H7 (cell line): Measurements from ENCODE around the gene FN3K. TPM values are rescaled to one million over a fixed set of nuclear protein-coding genes. Genes with fewer than 3 reads are reported as not detected.

Experiments used
- DNase-seq: peaks from one replicate; pipeline ENCODE4 v3.0.0; 2012
- H3K27me3 ChIP-seq: 2 replicates; pipeline ENCODE4 v1.6.0; 2011; ENCODE audit warnings: mild to moderate bottlenecking, low read length; ENCODE audit not compliant: control insufficient read depth, insufficient read depth
- H3K36me3 ChIP-seq: replicated peaks from 2 replicates; pipeline ENCODE4 v1.5.1; 2011; ENCODE audit warnings: low read length; ENCODE audit not compliant: control insufficient read depth, insufficient read depth
- H3K4me3 ChIP-seq: 2 replicates; pipeline ENCODE4 v1.5.1; 2011; ENCODE audit warnings: low read depth, mild to moderate bottlenecking, control low read depth, low read length, moderate library complexity; ENCODE audit not compliant: insufficient read depth
- total RNA-seq: library from RNA; depleted of rRNA; stranded (reverse); fragments of >200 nt; shearing (Covaris generic); gene quantifications from 2 replicates; pipeline ENCODE4 v1.2.3, GENCODE V29; 2014; rRNA removed

The FN3K gene
- total RNA-seq = 3.3 and 3.8 TPM in 2 replicates

DNA sequence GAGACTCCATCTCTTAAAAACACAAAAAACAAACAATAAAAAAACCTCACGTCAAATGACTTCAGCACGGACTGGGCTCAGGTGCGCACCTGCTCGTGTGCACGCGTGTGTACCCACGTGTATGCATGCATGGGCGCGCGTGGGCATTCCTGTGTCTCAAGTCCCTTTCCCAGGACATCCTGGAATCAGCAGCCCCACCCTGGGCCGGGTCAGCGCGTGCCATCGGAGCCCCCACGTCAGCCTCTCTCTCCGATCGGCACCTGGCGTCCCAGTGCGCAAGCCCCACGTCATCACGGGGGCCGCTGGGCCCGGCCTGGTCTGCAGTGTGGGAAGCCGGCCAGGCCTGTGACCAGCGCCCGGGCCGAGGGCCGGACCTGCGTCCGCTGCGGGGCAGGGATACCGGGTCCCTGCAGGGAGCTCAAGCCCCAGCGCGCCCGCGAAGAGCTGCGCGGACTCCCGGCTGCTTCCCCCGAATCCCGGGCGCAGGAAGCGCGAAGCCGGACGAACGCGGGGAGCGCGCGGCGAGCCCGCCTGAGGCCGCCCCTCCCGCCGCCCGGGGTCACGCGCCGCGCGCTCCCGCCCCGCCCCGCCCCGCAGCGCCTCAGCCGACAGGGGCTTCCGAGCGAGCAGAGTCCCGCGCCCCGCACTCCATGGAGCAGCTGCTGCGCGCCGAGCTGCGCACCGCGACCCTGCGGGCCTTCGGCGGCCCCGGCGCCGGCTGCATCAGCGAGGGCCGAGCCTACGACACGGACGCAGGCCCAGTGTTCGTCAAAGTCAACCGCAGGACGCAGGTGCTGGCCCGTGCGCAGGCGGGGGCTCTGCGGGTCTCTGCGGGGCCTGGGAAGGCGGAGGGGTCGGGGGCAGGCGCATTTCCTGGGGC is at the start of gene FN3K:
TSS of gene FN3K (plus strand) at position 629 of the 880 bp plus-strand sequence. CDS start at position 651, 22 bp downstream.
- Histone ChIP-seq H3K36me3 (peaks cover 3% of the 10 kb centered on the region), H3K27me3 (peaks cover 3% of the 10 kb centered on the region), H3K4me3 (peak within 1 kb of the TSS; percentile 68)
- DNase-seq = peak; percentile 98

DNA sequence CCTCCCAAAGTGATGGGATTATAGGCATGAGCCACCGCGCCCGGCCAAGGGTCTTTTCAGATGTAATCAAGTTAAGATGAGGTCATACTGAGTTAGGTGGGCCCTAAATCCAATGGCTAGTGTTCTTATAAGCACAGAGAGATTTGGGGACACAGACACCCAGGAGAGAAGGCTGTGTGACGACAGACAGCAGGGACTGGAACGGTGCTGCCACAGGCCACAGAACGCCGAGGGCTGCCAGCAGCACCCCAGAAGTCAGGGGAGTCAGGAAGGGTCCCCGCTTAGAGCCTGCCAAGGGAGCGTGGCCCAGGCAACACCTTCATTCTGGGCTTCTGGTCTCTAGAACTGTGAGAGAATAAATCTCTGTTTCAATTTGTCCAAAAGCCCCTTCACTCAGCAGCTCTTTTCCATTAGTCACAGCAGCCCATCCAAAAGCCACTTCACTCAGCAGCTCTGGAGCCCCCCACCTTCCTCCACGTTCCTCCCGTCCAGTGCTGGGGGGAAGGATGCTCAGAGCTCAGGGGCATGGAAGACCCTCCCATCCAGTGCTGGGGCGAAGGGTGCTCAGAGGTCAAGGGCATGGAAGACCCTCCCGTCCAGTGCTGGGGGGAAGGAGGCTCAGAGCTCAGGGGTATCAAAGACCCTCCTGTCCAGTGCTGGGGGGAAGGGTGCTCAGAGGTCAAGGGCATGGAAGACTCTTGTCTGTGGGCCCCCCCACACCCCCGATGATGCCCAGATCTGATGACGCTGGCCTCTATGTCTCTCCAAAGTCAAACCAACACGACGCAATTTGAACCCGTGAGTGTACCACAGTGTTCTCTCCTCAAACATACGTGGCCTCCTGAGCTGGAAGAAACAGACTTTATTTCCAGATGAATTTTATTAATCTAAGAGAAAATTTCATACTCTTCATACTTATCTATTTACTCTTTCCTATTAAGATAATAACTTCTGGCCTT is 48.8 kb upstream of the FN3K start:
- Histone ChIP-seq H3K36me3 (no peaks in the 10 kb centered on the region), H3K4me3 (no peak overlapping the region), H3K27me3 (no peaks in the 10 kb centered on the region)
- DNase-seq = no peak

DNA sequence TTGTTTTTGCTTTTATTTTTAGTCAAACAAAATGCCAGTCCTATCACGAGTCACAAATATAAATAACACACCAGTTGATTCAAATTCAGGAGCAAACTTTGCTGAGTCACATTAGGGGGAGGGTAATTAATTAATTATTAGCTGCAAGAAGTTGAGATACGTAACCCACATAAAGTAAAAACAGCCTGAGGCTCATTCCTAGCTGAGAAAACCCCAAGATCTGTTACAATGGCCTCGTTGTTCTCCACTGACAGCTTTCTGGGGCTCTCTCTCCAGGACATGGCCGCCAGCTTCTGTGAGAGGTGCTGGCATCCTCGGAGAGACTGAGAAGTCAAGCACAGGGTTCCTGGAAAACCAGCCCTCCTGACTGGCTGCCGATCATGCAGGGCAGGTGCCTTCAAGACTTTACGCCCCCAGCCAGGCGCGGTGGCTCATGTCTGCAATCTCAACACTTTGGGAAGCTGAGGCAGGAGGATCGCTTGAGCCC is 48.0 kb upstream of the FN3K start:
- H3K27me3 ChIP-seq = no peaks in the 10 kb centered on the region
- no peak for DNase-seq

DNA sequence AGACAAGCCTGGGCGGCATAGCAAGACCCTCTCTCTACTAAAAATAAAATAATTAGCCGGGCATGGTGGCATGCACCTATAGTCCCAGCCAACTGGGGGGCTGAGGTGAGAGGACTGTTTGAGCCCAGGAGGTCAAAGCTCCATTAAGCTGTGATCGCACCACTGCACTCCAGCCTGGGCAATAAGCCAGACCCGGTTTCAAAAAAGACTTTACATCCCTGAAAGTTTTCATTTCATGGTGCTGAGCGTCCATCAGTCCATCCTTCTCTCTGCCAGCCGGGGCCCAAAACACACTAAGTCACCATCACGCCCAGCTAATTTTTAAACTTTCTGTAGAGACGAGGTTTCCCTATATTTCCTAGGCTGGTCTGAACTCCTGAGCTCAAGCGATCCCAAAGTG is 47.5 kb upstream of the FN3K start:
- no peak for DNase-seq
- Histone ChIP-seq H3K4me3 (no peak overlapping the region), H3K36me3 (no peaks in the 10 kb centered on the region)

More for the DNA sequence above, 48.0 kb upstream of the FN3K start:
- Histone ChIP-seq H3K36me3 (no peaks in the 10 kb centered on the region), H3K4me3 (no peak overlapping the region)

DNA sequence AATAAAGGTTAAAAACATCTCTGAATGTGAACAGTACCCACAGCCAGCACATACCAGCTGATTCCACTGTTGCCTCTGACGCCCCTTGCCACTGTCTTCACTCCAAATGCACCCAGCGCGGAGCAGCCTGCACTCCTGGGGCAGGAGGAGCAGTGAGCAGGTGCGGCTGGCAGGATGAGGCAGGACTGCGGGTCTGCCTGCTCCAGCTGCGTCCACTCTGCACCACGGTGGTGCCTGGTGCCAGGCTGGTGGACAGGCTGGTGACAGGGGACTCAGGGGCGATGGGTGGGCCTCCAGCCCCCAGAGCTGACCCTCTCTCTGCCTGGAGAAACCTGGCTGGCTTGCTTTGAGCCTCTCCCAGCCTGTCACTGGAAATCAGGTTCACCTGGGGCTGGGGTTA is 46.3 kb upstream of the FN3K start:
- no peak for DNase-seq
- H3K36me3 ChIP-seq = no peaks in the 10 kb centered on the region
- no peaks in the 10 kb centered on the region for H3K27me3 ChIP-seq
- no peak overlapping the region for H3K4me3 ChIP-seq

More for the DNA sequence above, 47.5 kb upstream of the FN3K start:
- no peaks in the 10 kb centered on the region for H3K27me3 ChIP-seq

DNA sequence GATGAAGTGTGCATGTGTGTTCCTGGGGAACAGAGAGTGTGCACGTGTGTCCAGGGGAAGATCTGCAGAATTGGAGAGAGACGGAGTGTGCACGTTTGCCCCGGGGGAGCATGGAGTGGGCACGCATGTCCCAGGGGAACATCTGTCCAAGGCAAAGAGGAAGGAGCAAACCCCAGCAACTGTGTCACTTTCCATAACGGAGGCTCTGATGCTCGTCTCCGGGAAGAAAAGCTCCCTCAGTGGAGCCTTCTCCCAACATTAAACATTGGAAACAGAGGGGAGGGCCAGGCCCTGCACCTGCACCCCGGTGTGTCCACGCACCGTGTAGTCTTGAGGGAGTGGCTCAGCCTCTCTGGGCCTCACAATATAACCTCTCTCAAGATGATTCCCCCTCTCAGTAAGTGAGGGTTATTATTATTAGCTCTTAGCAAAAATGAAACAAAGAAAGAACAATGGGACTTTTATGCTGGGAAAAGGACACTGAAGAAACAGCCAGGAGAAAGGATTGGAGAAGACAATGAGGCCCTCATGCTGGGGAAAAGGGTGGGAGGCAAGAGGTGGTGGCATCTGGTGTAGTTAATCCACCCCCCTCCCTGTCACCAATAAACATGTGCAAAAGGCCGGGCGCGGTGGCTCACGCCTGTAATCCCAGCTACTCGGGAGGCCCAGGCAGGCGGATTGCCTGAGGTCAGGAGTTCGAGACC is 44.5 kb upstream of the FN3K start:
- no peak overlapping the region for H3K4me3 ChIP-seq
- DNase-seq = no peak
- no peaks in the 10 kb centered on the region for H3K36me3 ChIP-seq
- no peaks in the 10 kb centered on the region; the same call in 1 of the 2 replicates for H3K27me3 ChIP-seq

DNA sequence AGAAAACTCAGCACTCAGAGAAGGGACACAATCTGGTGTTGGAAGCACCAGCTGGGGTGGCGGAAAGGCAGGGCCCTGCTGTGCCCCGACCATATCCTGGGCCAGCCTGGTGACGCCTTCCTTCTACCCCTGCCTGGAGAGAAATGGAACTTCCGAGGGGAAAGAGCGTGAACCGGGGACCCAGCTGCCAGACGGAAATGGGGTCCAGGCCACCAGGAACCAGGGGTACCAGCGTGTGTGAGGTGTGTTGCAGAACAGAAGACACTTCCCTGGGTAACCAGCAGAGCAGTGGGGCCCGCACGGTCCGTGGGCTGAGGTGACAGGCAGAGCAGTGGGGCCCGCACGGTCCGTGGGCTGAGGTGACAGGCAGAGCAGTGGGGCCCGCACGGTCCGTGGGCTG is 43.7 kb upstream of the FN3K start:
- Histone ChIP-seq H3K27me3 (peaks cover 5% of the 10 kb centered on the region), H3K4me3 (no peak overlapping the region), H3K36me3 (no peaks in the 10 kb centered on the region)
- no peak for DNase-seq

DNA sequence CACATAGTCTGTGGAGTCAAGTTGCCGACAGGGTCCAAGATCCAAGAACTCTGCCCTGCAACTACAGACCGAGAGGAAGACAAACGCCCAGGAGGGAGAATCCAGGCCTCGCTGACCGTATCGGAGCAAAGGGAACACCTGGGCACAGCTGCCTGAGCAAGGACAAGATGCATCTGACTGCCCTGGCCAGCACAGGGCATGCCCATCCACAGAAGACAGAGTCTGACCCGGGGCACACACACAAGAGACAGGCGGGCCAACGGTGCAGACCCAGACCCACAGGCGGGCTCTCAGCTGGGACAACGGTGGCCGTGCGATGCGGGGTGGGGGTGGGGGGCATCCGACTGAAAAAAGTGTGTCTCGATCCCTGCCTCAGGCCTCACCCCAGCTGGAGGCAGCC is 43.1 kb upstream of the FN3K start:
- H3K27me3 ChIP-seq = peaks cover 11% of the 10 kb centered on the region
- DNase-seq = peak; percentile 55
- H3K36me3 ChIP-seq = no peaks in the 10 kb centered on the region
- H3K4me3 ChIP-seq = no peak overlapping the region

DNA sequence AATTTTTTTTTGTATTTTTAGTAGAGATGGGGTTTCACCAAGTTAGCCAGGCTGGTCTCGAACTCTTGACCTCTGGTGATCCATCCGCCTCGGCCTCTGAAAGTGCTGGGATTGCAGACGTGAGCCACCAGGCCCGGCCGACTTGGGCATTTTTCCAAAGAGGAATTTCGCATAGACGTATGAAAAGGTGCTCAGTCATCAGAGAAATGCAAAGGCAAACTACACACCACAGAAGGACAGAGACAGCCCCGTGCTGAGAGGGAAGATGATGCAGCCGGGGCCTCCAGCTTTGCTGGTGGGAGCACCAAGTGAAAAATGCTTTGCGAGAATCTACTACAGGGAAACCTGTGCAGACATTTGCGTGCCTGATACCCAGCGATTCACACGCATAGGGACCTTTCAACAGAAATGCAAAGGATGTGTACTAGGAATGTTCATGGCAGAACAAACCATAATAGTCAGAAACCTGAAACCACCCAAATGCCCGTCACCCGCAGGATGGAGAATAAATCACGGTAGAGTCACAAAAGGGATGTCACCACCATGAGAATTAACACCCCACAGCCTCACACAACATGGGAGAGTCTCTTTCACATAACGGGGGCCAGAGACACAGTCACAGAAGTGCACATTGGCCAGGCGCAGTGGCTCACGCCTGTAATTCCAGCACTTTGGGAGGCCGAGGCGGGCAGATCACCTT is 42.1 kb upstream of the FN3K start:
- Histone ChIP-seq H3K27me3 (peaks cover 20% of the 10 kb centered on the region), H3K36me3 (no peaks in the 10 kb centered on the region), H3K4me3 (no peak overlapping the region)
- DNase-seq = no peak

DNA sequence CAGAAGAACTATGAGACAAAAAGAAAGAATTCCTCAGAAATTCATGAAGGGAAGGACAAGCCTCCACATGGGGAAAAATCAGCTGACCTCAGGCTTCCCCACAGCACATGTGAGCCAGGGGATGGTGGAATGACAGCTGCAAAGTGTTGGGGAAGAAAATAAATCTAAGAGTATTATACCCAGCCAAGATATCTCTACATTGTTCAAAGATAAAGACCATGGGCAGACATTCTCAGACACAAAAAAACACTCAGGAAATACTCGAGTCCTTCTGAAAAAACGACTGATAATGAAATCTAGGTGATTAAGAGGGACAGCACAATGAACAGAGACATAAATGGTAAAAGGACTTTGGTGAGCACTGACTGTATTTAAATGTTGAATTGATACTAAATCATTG is 40.8 kb upstream of the FN3K start:
- Histone ChIP-seq H3K27me3 (peaks cover 22% of the 10 kb centered on the region), H3K4me3 (no peak overlapping the region), H3K36me3 (no peaks in the 10 kb centered on the region)
- no peak for DNase-seq

DNA sequence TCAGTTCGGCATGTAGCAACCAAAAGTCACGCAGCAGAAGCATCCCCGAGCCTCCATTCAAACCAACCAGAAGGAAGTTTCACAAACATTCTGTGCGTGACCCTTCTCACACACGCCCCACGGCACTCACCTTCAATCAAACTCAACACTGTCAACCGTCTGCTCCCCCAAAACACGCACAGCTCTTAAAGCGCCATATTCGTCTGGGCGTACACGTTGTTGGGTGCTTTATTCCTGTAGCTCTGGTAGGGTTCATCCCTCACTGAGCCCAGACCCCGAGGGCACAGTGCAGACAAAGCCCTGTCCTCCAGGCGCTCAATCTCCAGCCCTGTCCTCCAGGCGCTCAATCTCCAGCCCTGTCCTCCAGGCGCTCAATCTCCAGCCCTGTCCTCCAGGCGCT is 39.2 kb upstream of the FN3K start:
- Histone ChIP-seq H3K27me3 (peaks cover 29% of the 10 kb centered on the region), H3K36me3 (no peaks in the 10 kb centered on the region), H3K4me3 (no peak overlapping the region)
- no peak for DNase-seq

DNA sequence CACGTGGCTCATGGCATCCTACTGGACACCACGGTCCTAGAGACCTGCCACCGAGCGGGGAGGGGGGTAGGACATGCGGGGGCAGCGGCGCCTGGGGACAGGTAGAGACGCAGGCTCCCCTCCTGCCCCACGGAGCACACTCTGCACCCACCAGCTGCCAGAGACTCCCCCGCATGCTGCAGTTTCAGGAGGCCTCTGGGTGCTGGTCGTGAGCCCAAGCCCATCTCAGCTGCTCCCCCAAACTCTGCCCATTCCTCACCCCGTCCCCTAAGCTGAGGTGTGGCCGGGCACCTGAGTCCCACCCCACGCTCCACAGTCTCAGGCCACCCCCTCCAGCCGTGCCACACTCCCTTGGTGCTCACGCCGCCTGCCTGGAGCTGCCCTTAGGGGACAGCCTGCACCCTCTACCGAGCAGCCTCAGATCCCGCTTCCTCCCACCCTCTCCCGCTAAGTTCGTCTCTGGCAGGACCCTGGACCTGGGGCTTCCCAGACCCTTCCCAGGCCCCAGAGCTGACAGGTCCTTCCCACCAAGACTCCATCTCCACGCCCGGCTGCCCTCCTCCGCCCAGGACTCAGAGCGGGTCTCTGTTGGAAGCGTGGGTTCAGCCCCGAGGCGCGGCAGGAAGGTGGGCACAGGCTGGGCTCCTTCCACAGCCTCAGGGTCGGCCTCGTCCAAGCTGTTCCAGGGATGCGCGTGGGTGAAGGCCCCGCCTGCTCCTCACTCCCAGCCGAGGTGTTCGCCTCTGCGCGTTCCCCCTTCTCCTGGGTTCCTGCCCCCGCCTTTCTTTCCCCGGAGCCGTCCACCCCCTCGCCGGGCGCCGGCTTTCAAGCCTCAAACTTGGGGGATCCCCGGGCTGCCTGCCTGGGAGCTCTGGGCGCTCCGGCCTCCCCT is 38.3 kb upstream of the FN3K start:
- Histone ChIP-seq H3K36me3 (no peaks in the 10 kb centered on the region), H3K4me3 (peak overlapping the region; percentile 54; the same call in 1 of the 2 replicates), H3K27me3 (peaks cover 29% of the 10 kb centered on the region)
- peak; percentile 85 for DNase-seq

DNA sequence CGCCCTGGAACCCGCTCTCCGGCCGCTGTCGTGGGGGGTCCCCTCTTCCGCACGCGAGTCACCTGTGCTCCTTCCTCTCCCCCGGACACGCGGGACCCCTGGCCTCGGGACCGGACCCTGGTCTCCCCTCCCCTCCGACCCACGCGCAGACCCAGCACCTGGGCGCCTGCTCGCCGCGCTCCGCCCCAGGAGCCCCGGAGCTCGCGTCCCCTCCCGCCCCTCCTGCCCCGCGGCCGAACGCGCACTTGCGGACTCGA is 37.7 kb upstream of the FN3K start:
- DNase-seq = no peak
- no peaks in the 10 kb centered on the region for H3K36me3 ChIP-seq
- H3K4me3 ChIP-seq = peak overlapping the region; percentile 54
- peaks cover 29% of the 10 kb centered on the region for H3K27me3 ChIP-seq
